ENCODE results near the gene ARRDC4. TPM values are rescaled to one million over a fixed set of nuclear protein-coding genes. Genes with fewer than 3 reads are reported as not detected.

Gene ARRDC4
- total and polyA plus RNA-seq, 5 donors from 2014 or later: 0.28 to 0.59 (median 0.36) TPM; not detected in 1

GRCh38 chr15:97992823-97993222 lies 32.3 kb downstream of the ARRDC4 start:
- Histone ChIP-seq H3K4me3 (ENCODE audit: low read depth, low read length) (no peak overlapping the region), H3K27me3 (ENCODE audit: control insufficient read depth, insufficient read depth, low read length) (no peaks in the 10 kb centered on the region), H3K36me3 (ENCODE audit: control insufficient read depth, insufficient read depth, low read length) (no peaks in the 10 kb centered on the region), H3K27ac (ENCODE audit: insufficient read depth, low read length, poor library complexity, severe bottlenecking) (no peak overlapping the region), H3K4me1 (ENCODE audit: control insufficient read depth, insufficient read depth, low read length, poor library complexity, severe bottlenecking) (no peaks in the 10 kb centered on the region), H3K9me3 (ENCODE audit: control insufficient read depth in 2 of 2, low read length in 2 of 2) (no peaks in the 10 kb centered on the region)
- no peak for DNase-seq
- H3K9me3 Mint-ChIP-seq: peaks cover 0 to 4% (median 3%) of the 10 kb centered on the region in 7 donors
- H3K36me3 Mint-ChIP-seq: no peaks in the 10 kb centered on the region
- no peak overlapping the region for H3K4me3 Mint-ChIP-seq
- H3K27me3 Mint-ChIP-seq: no peaks in the 10 kb centered on the region
- no peak for ATAC-seq (ENCODE audit: low read depth in 2 of 2)
- peaks cover 0 to 11% (median 3%) of the 10 kb centered on the region in 4 donors for H3K4me1 Mint-ChIP-seq
- H3K27ac Mint-ChIP-seq: no peak overlapping the region

DNA sequence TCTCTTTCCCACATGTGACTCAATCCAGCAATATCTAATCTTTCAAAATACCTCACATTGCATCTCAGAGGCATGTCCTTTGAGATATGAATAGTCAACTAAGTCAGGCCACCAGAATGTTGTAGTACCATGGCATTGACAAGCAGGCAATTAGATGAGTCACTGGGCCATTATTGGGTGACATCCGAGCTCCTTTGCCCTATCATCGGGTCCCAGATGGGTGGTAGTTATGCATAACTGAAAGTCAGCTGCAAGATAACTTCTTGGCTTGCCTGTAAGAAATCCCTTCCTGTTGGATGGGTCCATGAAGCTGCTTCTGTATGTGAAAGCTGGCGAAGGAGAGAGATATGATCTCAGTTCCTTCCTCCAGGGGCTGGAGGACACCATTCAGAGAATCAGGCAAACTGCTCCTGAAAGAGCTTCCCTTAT lies 32.8 kb downstream of the ARRDC4 start:
- Mint-ChIP-seq H3K9me3 (peaks cover 0 to 4% (median 0%) of the 10 kb centered on the region in 7 donors), H3K4me3 (no peak overlapping the region), H3K27me3 (no peaks in the 10 kb centered on the region), H3K36me3 (no peaks in the 10 kb centered on the region), H3K4me1 (peaks cover 0 to 11% (median 3%) of the 10 kb centered on the region in 4 donors), H3K27ac (no peak overlapping the region)
- no peaks in the 10 kb centered on the region for H3K4me1 ChIP-seq (ENCODE audit: control insufficient read depth, insufficient read depth, low read length, poor library complexity, severe bottlenecking)
- H3K4me3 ChIP-seq (ENCODE audit: low read depth, low read length): no peak overlapping the region
- no peaks in the 10 kb centered on the region for H3K27me3 ChIP-seq (ENCODE audit: control insufficient read depth, insufficient read depth, low read length)
- DNase-seq (no peak), ATAC-seq (ENCODE audit: low read depth in 2 of 2) (no peak)
- H3K36me3 ChIP-seq (ENCODE audit: control insufficient read depth, insufficient read depth, low read length): no peaks in the 10 kb centered on the region
- H3K9me3 ChIP-seq (ENCODE audit: control insufficient read depth in 2 of 2, low read length in 2 of 2): no peaks in the 10 kb centered on the region
- H3K27ac ChIP-seq (ENCODE audit: insufficient read depth, low read length, poor library complexity, severe bottlenecking): no peak overlapping the region

DNA sequence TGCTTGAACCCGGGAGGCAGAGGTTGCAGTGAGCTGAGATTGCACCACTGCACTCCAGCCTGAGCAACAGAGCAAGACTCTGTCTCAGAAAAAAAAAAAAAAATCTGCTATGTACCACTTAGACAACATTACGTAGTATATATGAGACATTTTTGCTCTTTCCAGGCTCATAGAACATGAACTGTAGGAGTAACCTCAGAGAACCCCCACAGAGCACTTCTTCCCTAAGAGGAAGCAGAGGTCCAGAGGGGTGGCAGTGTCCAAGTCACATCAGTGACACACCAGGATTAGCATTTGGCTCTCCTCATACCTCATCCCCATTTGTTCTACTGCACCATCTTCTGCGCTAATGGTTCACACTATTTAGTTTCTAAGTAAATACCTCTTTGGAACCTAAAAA lies 33.7 kb downstream of the ARRDC4 start:
- Histone ChIP-seq H3K9me3 (ENCODE audit: control insufficient read depth in 2 of 2, low read length in 2 of 2) (no peaks in the 10 kb centered on the region), H3K4me3 (ENCODE audit: low read depth, low read length) (no peak overlapping the region), H3K4me1 (ENCODE audit: control insufficient read depth, insufficient read depth, low read length, poor library complexity, severe bottlenecking) (no peaks in the 10 kb centered on the region), H3K36me3 (ENCODE audit: control insufficient read depth, insufficient read depth, low read length) (no peaks in the 10 kb centered on the region), H3K27me3 (ENCODE audit: control insufficient read depth, insufficient read depth, low read length) (no peaks in the 10 kb centered on the region), H3K27ac (ENCODE audit: insufficient read depth, low read length, poor library complexity, severe bottlenecking) (no peak overlapping the region)
- Mint-ChIP-seq H3K27ac (no peak overlapping the region), H3K4me1 (peaks cover 0 to 11% (median 3%) of the 10 kb centered on the region in 4 donors), H3K9me3 (peaks cover 0 to 4% (median 0%) of the 10 kb centered on the region in 7 donors), H3K27me3 (no peaks in the 10 kb centered on the region), H3K4me3 (no peak overlapping the region), H3K36me3 (no peaks in the 10 kb centered on the region)
- ATAC-seq (ENCODE audit: low read depth in 2 of 2) (no peak), DNase-seq (no peak)

DNA sequence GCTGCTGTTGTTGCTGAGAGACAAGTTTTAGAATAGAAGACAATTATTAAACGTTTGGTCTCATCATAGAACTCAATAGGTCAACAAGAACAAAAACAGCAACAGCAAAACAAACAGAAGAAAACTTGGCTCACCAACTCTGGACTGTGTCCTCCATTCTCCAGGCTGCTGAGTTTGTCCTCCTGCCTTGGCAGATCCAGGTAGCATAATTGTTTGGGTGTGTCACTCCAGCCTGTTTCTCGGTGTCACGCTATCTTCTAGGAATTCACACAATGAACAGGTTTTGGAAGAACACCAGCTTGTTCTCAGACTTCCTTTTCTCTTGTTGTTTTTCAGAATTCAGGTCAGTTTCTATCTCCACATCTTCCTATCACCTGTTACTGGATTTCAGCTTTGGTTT lies 34.7 kb downstream of the ARRDC4 start:
- H3K4me1 ChIP-seq (ENCODE audit: control insufficient read depth, insufficient read depth, low read length, poor library complexity, severe bottlenecking): no peaks in the 10 kb centered on the region
- peaks cover 0 to 4% (median 0%) of the 10 kb centered on the region in 7 donors for H3K9me3 Mint-ChIP-seq
- no peaks in the 10 kb centered on the region for H3K9me3 ChIP-seq (ENCODE audit: control insufficient read depth in 2 of 2, low read length in 2 of 2)
- no peaks in the 10 kb centered on the region for H3K36me3 Mint-ChIP-seq
- no peak for ATAC-seq (ENCODE audit: low read depth in 2 of 2)
- no peaks in the 10 kb centered on the region for H3K27me3 ChIP-seq (ENCODE audit: control insufficient read depth, insufficient read depth, low read length)
- H3K36me3 ChIP-seq (ENCODE audit: control insufficient read depth, insufficient read depth, low read length): no peaks in the 10 kb centered on the region
- H3K4me3 ChIP-seq (ENCODE audit: low read depth, low read length): no peak overlapping the region
- no peak for DNase-seq
- H3K27me3 Mint-ChIP-seq: no peaks in the 10 kb centered on the region
- H3K27ac Mint-ChIP-seq: no peak overlapping the region
- H3K4me1 Mint-ChIP-seq: peaks cover 0 to 11% (median 3%) of the 10 kb centered on the region in 4 donors
- H3K4me3 Mint-ChIP-seq: no peak overlapping the region
- H3K27ac ChIP-seq (ENCODE audit: insufficient read depth, low read length, poor library complexity, severe bottlenecking): no peak overlapping the region

- H3K9me3 ChIP-seq (ENCODE audit: control insufficient read depth in 2 of 2, low read length in 2 of 2): no peaks in the 10 kb centered on the region
Measured at GRCh38 chr15:97995881-97996603, 35.5 kb downstream of the ARRDC4 start.

GRCh38 chr15:97998307-97999071 lies 38.0 kb downstream of the ARRDC4 start:
- no peak overlapping the region for H3K4me3 ChIP-seq (ENCODE audit: low read depth, low read length)
- DNase-seq (no peak), ATAC-seq (ENCODE audit: low read depth in 2 of 2) (no peak)
- no peaks in the 10 kb centered on the region for H3K27me3 ChIP-seq (ENCODE audit: control insufficient read depth, insufficient read depth, low read length)
- Mint-ChIP-seq H3K36me3 (no peaks in the 10 kb centered on the region), H3K9me3 (no peaks in the 10 kb centered on the region), H3K4me3 (no peak overlapping the region), H3K4me1 (peaks cover 0 to 8% (median 3%) of the 10 kb centered on the region in 4 donors), H3K27me3 (no peaks in the 10 kb centered on the region), H3K27ac (no peak overlapping the region)
- H3K36me3 ChIP-seq (ENCODE audit: control insufficient read depth, insufficient read depth, low read length): no peaks in the 10 kb centered on the region
- H3K9me3 ChIP-seq (ENCODE audit: control insufficient read depth in 2 of 2, low read length in 2 of 2): no peaks in the 10 kb centered on the region
- H3K27ac ChIP-seq (ENCODE audit: insufficient read depth, low read length, poor library complexity, severe bottlenecking): no peak overlapping the region
- H3K4me1 ChIP-seq (ENCODE audit: control insufficient read depth, insufficient read depth, low read length, poor library complexity, severe bottlenecking): no peaks in the 10 kb centered on the region

More at GRCh38 chr15:97995881-97996603, 35.5 kb downstream of the ARRDC4 start:
- DNase-seq (no peak), ATAC-seq (ENCODE audit: low read depth in 2 of 2) (no peak)
- H3K27me3 Mint-ChIP-seq: no peaks in the 10 kb centered on the region
- H3K4me1 Mint-ChIP-seq: peaks cover 0 to 11% (median 3%) of the 10 kb centered on the region in 4 donors
- Histone ChIP-seq H3K4me3 (ENCODE audit: low read depth, low read length) (no peak overlapping the region), H3K36me3 (ENCODE audit: control insufficient read depth, insufficient read depth, low read length) (no peaks in the 10 kb centered on the region), H3K27ac (ENCODE audit: insufficient read depth, low read length, poor library complexity, severe bottlenecking) (no peak overlapping the region), H3K4me1 (ENCODE audit: control insufficient read depth, insufficient read depth, low read length, poor library complexity, severe bottlenecking) (no peaks in the 10 kb centered on the region), H3K27me3 (ENCODE audit: control insufficient read depth, insufficient read depth, low read length) (no peaks in the 10 kb centered on the region)
- H3K9me3 Mint-ChIP-seq: peaks cover 0 to 1% (median 0%) of the 10 kb centered on the region in 7 donors
- no peak overlapping the region for H3K4me3 Mint-ChIP-seq
- H3K36me3 Mint-ChIP-seq: no peaks in the 10 kb centered on the region
- H3K27ac Mint-ChIP-seq: no peak overlapping the region

DNA sequence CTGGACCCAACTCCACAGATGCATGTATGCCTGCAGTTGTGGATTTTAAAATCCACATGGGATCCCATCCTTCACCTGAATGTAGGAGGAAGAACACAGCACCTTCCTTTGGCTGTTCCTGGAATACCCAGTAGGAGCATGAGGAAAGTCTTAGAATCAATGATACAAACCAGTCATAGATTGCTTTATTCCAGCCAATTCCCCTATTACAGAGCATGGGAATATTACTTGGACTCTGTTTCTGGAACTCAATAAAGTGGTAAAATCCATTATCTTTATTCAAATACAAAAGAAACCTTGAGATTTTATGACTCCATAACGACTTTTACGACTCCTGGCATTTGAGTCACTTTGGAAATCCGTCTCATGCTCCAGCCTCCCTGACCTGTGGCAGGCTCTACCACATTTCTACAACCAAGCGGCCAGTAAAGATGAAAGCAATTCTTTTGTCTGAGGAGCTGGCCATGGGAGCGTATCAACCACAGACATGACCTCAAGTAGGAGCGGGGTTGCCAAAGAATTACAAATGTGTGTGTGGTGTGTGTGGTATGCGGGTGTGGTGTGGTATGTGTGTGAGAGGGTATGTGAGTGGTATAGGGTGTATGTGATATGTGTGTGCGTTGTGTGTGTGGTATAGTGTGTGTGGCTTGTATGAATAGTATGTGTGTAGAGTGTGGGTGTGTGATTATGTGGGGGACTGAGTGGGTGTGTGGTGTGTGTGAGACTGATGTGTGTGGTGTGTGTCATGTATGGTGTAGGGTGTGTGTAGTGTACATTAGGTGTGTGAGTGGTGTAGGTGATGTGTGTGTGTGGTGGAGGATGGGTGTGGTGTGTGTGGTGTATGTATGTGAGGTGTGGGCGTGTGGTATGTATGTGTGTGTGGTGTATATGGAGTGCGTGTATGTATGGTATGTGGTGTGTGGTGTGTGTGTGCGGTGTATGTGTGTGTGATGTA lies 40.0 kb downstream of the ARRDC4 start:
- no peak overlapping the region for H3K4me3 ChIP-seq (ENCODE audit: low read depth, low read length)
- H3K27me3 Mint-ChIP-seq: no peaks in the 10 kb centered on the region
- H3K36me3 Mint-ChIP-seq: no peaks in the 10 kb centered on the region
- no peak overlapping the region for H3K27ac ChIP-seq (ENCODE audit: insufficient read depth, low read length, poor library complexity, severe bottlenecking)
- ATAC-seq (ENCODE audit: low read depth in 2 of 2) (no peak), DNase-seq (no peak)
- H3K27ac Mint-ChIP-seq: no peak overlapping the region
- no peak overlapping the region for H3K4me3 Mint-ChIP-seq
- H3K9me3 Mint-ChIP-seq: no peaks in the 10 kb centered on the region
- H3K27me3 ChIP-seq (ENCODE audit: control insufficient read depth, insufficient read depth, low read length): no peaks in the 10 kb centered on the region
- no peaks in the 10 kb centered on the region for H3K4me1 ChIP-seq (ENCODE audit: control insufficient read depth, insufficient read depth, low read length, poor library complexity, severe bottlenecking)
- no peaks in the 10 kb centered on the region for H3K36me3 ChIP-seq (ENCODE audit: control insufficient read depth, insufficient read depth, low read length)
- H3K4me1 Mint-ChIP-seq: peaks cover 0 to 6% (median 3%) of the 10 kb centered on the region in 4 donors
- no peaks in the 10 kb centered on the region for H3K9me3 ChIP-seq (ENCODE audit: control insufficient read depth in 2 of 2, low read length in 2 of 2)

All from CD4-positive, CD25-positive, alpha-beta regulatory T cell (primary cell).